CD4-positive, alpha-beta memory T cell (primary cell): ENCODE measurements around the gene MFAP5. TPM values are rescaled to one million over a fixed set of nuclear protein-coding genes. Genes with fewer than 3 reads are reported as not detected.

Experiments
- CTCF ChIA-PET: fragments of 350-600 bp; sonication (Branson Sonifier 250); formaldehyde crosslinking; loops from one replicate; lab custom pipeline; 2021; ENCODE audit warnings: inconsistent platforms; ENCODE audit not compliant: partially characterized antibody; lab: Charles Lee
- POLR2A ChIA-PET: fragments of 350-600 bp; sonication (Branson Sonifier 250); formaldehyde crosslinking; loops from one replicate; lab custom pipeline; 2021; ENCODE audit not compliant: partially characterized antibody; lab: Charles Lee
- DNase-seq, 5 donors: peaks; one replicate each; pipeline versions ENCODE4 v3.0.0 to v3.0.0-alpha.2; 2020 to 2022; ENCODE audit warnings: mixed read lengths in 1 of 5
- H3K27ac ChIP-seq: one replicate; pipeline ENCODE4 v1.7.0; 2013; ENCODE audit warnings: low read depth, low read length
- H3K27me3 ChIP-seq: 2 replicates; pipeline ENCODE4 v1.7.0; 2013; ENCODE audit warnings: mild to moderate bottlenecking, low read length, moderate library complexity; ENCODE audit not compliant: insufficient read depth
- H3K36me3 ChIP-seq: 2 replicates; pipeline ENCODE4 v1.7.0; 2013; ENCODE audit warnings: mild to moderate bottlenecking, low read length, moderate library complexity; ENCODE audit not compliant: insufficient read depth
- H3K4me1 ChIP-seq: 2 replicates; pipeline ENCODE4 v1.7.0; 2013; ENCODE audit warnings: mild to moderate bottlenecking, low read length, moderate library complexity; ENCODE audit not compliant: insufficient read depth
- H3K4me3 ChIP-seq, 2 donors: one replicate each; pipeline ENCODE4 v1.7.0; 2013; ENCODE audit warnings: low read length in 2 of 2, mild to moderate bottlenecking in 1 of 2
- H3K9me3 ChIP-seq, 2 donors: one replicate each; pipeline ENCODE4 v1.7.0; 2013; ENCODE audit warnings: low read length in 2 of 2, control low read depth in 1 of 2; ENCODE audit not compliant: control insufficient read depth in 1 of 2
- H3K27ac Mint-ChIP-seq, 7 donors: one replicate each; pipeline ENCODE4 v1.8.0; 2020 to 2021; ENCODE audit warnings: mixed read lengths in 7 of 7, mild to moderate bottlenecking in 6 of 7, inconsistent platforms in 3 of 7, moderate library complexity in 3 of 7
- H3K27me3 Mint-ChIP-seq, 2 donors: one replicate each; pipeline ENCODE4 v1.8.0; 2020 to 2021; ENCODE audit warnings: mixed read lengths in 2 of 2
- H3K36me3 Mint-ChIP-seq, 2 donors: one replicate each; pipeline ENCODE4 v1.8.0; 2020 to 2021; ENCODE audit warnings: mixed read lengths in 2 of 2, inconsistent platforms in 1 of 2, mild to moderate bottlenecking in 1 of 2
- H3K4me1 Mint-ChIP-seq, 4 donors: one replicate each; pipeline ENCODE4 v1.8.0; 2020 to 2021; ENCODE audit warnings: mixed read lengths in 4 of 4, mild to moderate bottlenecking in 1 of 4
- H3K4me3 Mint-ChIP-seq, 8 donors: one replicate each; pipeline ENCODE4 v1.8.0; 2020 to 2021; ENCODE audit warnings: mixed read lengths in 8 of 8, mild to moderate bottlenecking in 7 of 8, moderate library complexity in 6 of 8, inconsistent platforms in 3 of 8
- H3K9me3 Mint-ChIP-seq, 8 donors: one replicate each; pipeline ENCODE4 v1.8.0; 2020 to 2021; ENCODE audit warnings: mixed read lengths in 8 of 8, mild to moderate bottlenecking in 5 of 8, inconsistent platforms in 3 of 8, moderate library complexity in 1 of 8
- intact Hi-C: fragments of 100-400 bp; cut with micrococcal nuclease; formaldehyde crosslinking; loops from one replicate; pipeline ENCODE4 v1.15.1; 2023
- polyA plus RNA-seq, 2 donors: library from polyadenylated mRNA; unstranded; fragments of 300-500 nt; fragmentation: Illumina TruSeq; gene quantifications; one replicate each; pipeline ENCODE4 v1.2.3, GENCODE V29; 2021
- total RNA-seq, 2 experiments: library from RNA; stranded (reverse); gene quantifications; one replicate each; pipeline ENCODE4 v1.2.3, GENCODE V29; 2021

Gene MFAP5
- total and polyA plus RNA-seq, 4 experiments from 2014 or later = not detected

DNA sequence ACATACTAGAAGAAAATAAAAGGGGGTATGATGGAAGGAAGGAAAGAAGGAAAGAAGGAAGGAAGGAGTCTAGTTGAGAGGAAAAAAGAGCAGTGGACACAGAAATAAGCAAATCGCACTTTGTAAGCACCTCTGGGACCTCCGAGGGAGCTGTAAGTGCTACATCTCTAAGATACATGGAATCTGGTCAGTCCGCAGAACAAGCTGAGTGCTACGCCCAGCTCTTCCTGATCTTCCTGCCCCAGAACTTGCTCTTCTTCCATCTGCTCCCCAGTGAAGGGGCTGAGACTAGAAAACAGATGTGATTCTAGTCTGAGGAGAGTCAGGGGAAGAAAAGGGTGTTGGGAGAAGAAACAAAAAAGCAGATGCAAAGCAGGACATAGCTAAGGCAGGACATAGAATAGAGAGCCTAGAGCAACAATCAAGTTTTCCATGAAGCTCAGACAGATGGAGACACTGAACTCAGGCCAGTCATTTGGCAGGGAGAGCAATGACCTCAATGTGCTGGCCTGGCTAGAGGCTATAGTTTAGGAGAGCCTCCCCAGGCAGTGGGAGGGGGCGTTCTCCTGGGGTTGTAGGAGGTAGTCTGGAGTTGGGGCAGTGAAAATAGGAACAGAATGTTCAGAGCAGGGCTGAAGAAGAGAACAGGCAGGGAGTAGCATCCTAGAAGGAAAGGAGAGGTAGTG lies 1.7 kb upstream of the MFAP5 start:
- intact Hi-C loops = no loop called here
- Histone ChIP-seq H3K36me3 (no peaks in the 10 kb centered on the region), H3K4me1 (no peaks in the 10 kb centered on the region), H3K27me3 (no peaks in the 10 kb centered on the region), H3K9me3 (no peaks in the 10 kb centered on the region), H3K27ac (no peak overlapping the region), H3K4me3 (no peak overlapping the region)
- H3K9me3 Mint-ChIP-seq = peaks cover 0 to 2% (median 0%) of the 10 kb centered on the region in 8 donors
- H3K27ac Mint-ChIP-seq = peak overlapping the region in 3 of 7 donors; percentile 6 to 54 (median 39)
- H3K4me3 Mint-ChIP-seq = no peak overlapping the region
- H3K27me3 Mint-ChIP-seq = peaks cover 5% of the 10 kb centered on the region in 2 donors
- ChIA-PET POLR2A (no interaction called here), CTCF (interaction anchor here (0.8 to 1.2 kb wide), 3 partner anchors 13 to 120 kb away, joined by 3 to 4 read pairs (median 3); no protein-coding TSS in a partner anchor)
- H3K4me1 Mint-ChIP-seq = no peaks in the 10 kb centered on the region
- DNase-seq = no peak
- no peaks in the 10 kb centered on the region for H3K36me3 Mint-ChIP-seq

DNA sequence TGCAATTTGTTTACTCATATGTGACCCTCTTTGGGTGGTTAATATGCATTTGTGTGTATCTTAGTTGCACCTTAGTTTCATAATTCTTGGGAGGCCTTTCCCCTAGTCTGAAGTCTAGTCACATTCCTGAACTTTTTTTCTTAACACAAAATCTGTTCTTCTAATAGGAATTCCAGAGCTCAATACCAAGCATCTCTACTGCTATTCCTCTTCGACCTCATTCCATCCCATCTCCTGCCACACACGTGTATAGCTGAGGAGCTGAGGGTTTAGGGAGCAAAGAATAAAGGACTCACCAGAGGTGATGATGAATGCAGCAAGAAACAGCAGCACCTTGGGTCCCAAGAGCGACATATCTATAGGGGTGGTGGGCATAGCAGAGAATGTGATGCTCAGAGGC lies 875 bp downstream of the MFAP5 start:
- Mint-ChIP-seq H3K9me3 (peaks cover 0 to 2% (median 0%) of the 10 kb centered on the region in 8 donors), H3K36me3 (no peaks in the 10 kb centered on the region), H3K27ac (no peak overlapping the region), H3K27me3 (peaks cover 5% of the 10 kb centered on the region in 2 donors), H3K4me1 (no peaks in the 10 kb centered on the region), H3K4me3 (no peak overlapping the region)
- CTCF ChIA-PET = interaction anchor here (0.7 to 2.4 kb wide), 4 partner anchors 117 to 388 kb away, joined by 4 to 8 read pairs (median 6); no protein-coding TSS in a partner anchor
- Histone ChIP-seq H3K27me3 (no peaks in the 10 kb centered on the region), H3K4me3 (no peak overlapping the region), H3K9me3 (no peaks in the 10 kb centered on the region), H3K4me1 (no peaks in the 10 kb centered on the region), H3K36me3 (no peaks in the 10 kb centered on the region), H3K27ac (no peak overlapping the region)
- intact Hi-C loops = no loop called here
- no peak for DNase-seq
- POLR2A ChIA-PET = interaction anchor here (1.2 kb wide), 1 partner anchor 12 kb away, joined by 3 read pairs; no protein-coding TSS in a partner anchor

GRCh38 chr12:8661016-8661415 lies 1.6 kb downstream of the MFAP5 start:
- Mint-ChIP-seq H3K4me3 (no peak overlapping the region), H3K9me3 (no peaks in the 10 kb centered on the region), H3K36me3 (no peaks in the 10 kb centered on the region), H3K27me3 (peaks cover 5% of the 10 kb centered on the region in 2 donors), H3K27ac (no peak overlapping the region), H3K4me1 (no peaks in the 10 kb centered on the region)
- H3K36me3 ChIP-seq = no peaks in the 10 kb centered on the region
- CTCF ChIA-PET = interaction anchor here (0.7 to 2.4 kb wide), 6 partner anchors 20 to 389 kb away, joined by 3 to 8 read pairs (median 6); no protein-coding TSS in a partner anchor
- DNase-seq = no peak
- H3K9me3 ChIP-seq = no peaks in the 10 kb centered on the region
- H3K27ac ChIP-seq = no peak overlapping the region
- no peaks in the 10 kb centered on the region for H3K4me1 ChIP-seq
- intact Hi-C loops = no loop called here
- H3K27me3 ChIP-seq = no peaks in the 10 kb centered on the region
- H3K4me3 ChIP-seq = no peak overlapping the region
- POLR2A ChIA-PET = interaction anchor here (1.2 kb wide), 1 partner anchor 13 kb away, joined by 3 read pairs; no protein-coding TSS in a partner anchor

GRCh38 chr12:8658346-8658745 lies 4.3 kb downstream of the MFAP5 start:
- Mint-ChIP-seq H3K4me3 (no peak overlapping the region), H3K4me1 (peaks cover 0 to 1% (median 0%) of the 10 kb centered on the region in 4 donors), H3K36me3 (no peaks in the 10 kb centered on the region), H3K9me3 (no peaks in the 10 kb centered on the region), H3K27ac (no peak overlapping the region), H3K27me3 (peaks cover 0 to 3% of the 10 kb centered on the region in 2 donors)
- ChIA-PET CTCF (interaction anchor here (0.9 to 4.8 kb wide), 15 partner anchors 10 to 392 kb away, joined by 3 to 45 read pairs (median 14); partner anchors contain the start of genes AICDA and M6PR), POLR2A (interaction anchor here (1.8 to 2.2 kb wide), 2 partner anchors 10 to 233 kb away, joined by 6 to 13 read pairs; no protein-coding TSS in a partner anchor)
- Histone ChIP-seq H3K4me1 (no peaks in the 10 kb centered on the region), H3K4me3 (no peak overlapping the region), H3K36me3 (no peaks in the 10 kb centered on the region), H3K27me3 (no peaks in the 10 kb centered on the region), H3K9me3 (no peaks in the 10 kb centered on the region), H3K27ac (no peak overlapping the region)
- intact Hi-C loops = loop anchor here (5.0 kb wide), 1 partner anchor 116 kb away; the partner anchor contains the start of gene CLEC4E
- no peak for DNase-seq

DNA sequence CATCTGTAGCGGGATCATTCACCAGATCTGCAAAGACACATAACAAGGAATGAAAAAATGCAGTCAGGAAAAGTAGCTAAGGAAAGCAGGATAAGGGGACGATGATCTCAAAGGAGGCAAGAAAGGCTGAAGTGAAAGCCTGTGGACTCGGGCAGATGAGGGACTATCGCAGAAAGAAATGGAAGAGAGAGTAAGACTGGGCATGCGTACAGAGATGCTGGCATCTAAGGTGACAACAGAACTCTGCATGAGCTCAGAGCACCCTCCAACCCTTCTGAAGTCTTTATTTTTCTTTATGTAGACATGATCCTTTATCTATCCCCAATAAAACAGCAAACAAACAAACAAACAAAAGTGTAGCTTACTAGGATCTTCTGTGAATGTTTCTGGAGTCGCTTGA lies 7.2 kb downstream of the MFAP5 start:
- POLR2A ChIA-PET = interaction anchor here (3.7 kb wide), 1 partner anchor 11 kb away, joined by 18 read pairs; no protein-coding TSS in a partner anchor
- Histone ChIP-seq H3K4me1 (no peaks in the 10 kb centered on the region), H3K27ac (no peak overlapping the region), H3K36me3 (no peaks in the 10 kb centered on the region), H3K4me3 (no peak overlapping the region), H3K9me3 (no peaks in the 10 kb centered on the region), H3K27me3 (no peaks in the 10 kb centered on the region)
- Mint-ChIP-seq H3K27me3 (peaks cover 0 to 3% of the 10 kb centered on the region in 2 donors), H3K9me3 (no peaks in the 10 kb centered on the region), H3K36me3 (no peaks in the 10 kb centered on the region), H3K27ac (no peak overlapping the region), H3K4me1 (peaks cover 0 to 1% (median 0%) of the 10 kb centered on the region in 4 donors), H3K4me3 (no peak overlapping the region)
- CTCF ChIA-PET = interaction anchor here (0.8 to 4.8 kb wide), 10 partner anchors 8 to 234 kb away, joined by 3 to 45 read pairs (median 4); no protein-coding TSS in a partner anchor
- no peak for DNase-seq
- intact Hi-C loops = loop anchor here (5.0 kb wide), 1 partner anchor 113 kb away; the partner anchor contains the start of gene CLEC4E

DNA sequence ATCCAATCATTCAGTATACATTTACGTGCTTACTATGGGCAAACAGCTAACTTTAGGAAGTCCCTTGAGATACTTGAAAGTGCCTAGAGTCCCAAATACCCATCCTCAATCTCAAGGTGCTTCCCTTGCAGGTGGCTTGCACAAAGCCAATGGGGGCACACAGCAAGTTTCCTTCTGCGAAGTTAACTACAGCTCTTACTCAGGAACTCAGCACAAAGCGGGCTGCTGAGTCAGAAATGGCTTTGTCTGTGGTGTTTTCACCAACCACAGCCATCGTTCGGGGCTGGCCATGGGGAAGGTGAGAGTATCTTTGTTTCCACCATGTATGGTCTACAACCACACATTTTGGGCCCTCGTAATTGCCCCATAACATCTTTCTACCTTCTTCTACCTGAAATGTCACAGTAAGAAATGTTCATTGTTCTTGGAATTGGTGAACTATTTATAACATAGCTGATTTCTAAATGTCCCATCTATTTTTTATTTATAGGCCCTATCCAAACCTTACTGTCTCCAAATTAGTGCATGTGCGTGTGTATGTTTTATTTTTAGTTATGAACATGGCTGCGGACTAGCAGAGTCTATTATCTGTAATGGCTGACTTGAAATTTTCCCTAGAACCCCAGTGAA lies 13.9 kb downstream of the MFAP5 start:
- intact Hi-C loops = no loop called here
- no peaks in the 10 kb centered on the region for H3K9me3 ChIP-seq
- Mint-ChIP-seq H3K9me3 (no peaks in the 10 kb centered on the region), H3K27me3 (no peaks in the 10 kb centered on the region), H3K4me1 (peaks cover 36 to 61% (median 44%) of the 10 kb centered on the region in 4 donors), H3K27ac (peak overlapping the region in 1 of 7 donors; percentile 33), H3K4me3 (peak overlapping the region in 1 of 8 donors; percentile 36), H3K36me3 (no peaks in the 10 kb centered on the region)
- H3K36me3 ChIP-seq = no peaks in the 10 kb centered on the region
- ChIA-PET CTCF (interaction anchor here (1.0 to 3.9 kb wide), 7 partner anchors 9 to 211 kb away, joined by 3 to 20 read pairs (median 6); no protein-coding TSS in a partner anchor), POLR2A (interaction anchor here (0.8 to 2.7 kb wide), 3 partner anchors 9 to 266 kb away, joined by 3 to 13 read pairs (median 3); partner anchors contain the start of gene PHC1)
- no peak overlapping the region for H3K4me3 ChIP-seq
- peak in 1 of 5 donors; percentile 2 for DNase-seq
- no peaks in the 10 kb centered on the region for H3K27me3 ChIP-seq
- H3K27ac ChIP-seq = no peak overlapping the region
- peaks cover 39% of the 10 kb centered on the region for H3K4me1 ChIP-seq
